22Rv1 (cell line): ENCODE data around the gene TMEM233.

ENCODE experiments used
- CTCF ChIP-seq: fragments of 450-650 bp; IDR thresholded peaks from 2 replicates; pipeline ENCODE4 v1.5.1; 2017; ENCODE audit warnings: mild to moderate bottlenecking
- ZFX ChIP-seq: fragments of 450-650 bp; IDR thresholded peaks from 2 replicates; pipeline ENCODE4 v1.6.1; 2017; ENCODE audit warnings: antibody characterized with exemption, borderline replicate concordance

GRCh38 chr12:119576118-119576810, 17.3 kb upstream of the TMEM233 start:
- TF ChIP-seq CTCF: no peak
- no peak for TF ChIP-seq ZFX
